Lower leg skin (tissue), 3 donors: ENCODE data around the gene EVL.
"Not testable (repeated sequence)": the region's sequence is repeated elsewhere in the genome, so short reads cannot be mapped to it uniquely, and the experiment has no call there.

Source experiments
- POLR2A ChIP-seq, 2 donors: fragments of 450-650 bp; IDR thresholded peaks; one replicate each; pipeline ENCODE4 v1.6.1; 2016 to 2017; ENCODE audit warnings: antibody characterized with exemption in 2 of 2, mild to moderate bottlenecking in 1 of 2, moderate library complexity in 1 of 2
- TF ChIP-seq, protein P1 (sequence below), 3 donors: fragments of 450-650 bp; IDR thresholded peaks; one replicate each; pipeline ENCODE4 v1.5.1; 2016; ENCODE audit warnings: antibody characterized with exemption in 3 of 3, mild to moderate bottlenecking in 3 of 3, moderate library complexity in 2 of 3

DNA sequence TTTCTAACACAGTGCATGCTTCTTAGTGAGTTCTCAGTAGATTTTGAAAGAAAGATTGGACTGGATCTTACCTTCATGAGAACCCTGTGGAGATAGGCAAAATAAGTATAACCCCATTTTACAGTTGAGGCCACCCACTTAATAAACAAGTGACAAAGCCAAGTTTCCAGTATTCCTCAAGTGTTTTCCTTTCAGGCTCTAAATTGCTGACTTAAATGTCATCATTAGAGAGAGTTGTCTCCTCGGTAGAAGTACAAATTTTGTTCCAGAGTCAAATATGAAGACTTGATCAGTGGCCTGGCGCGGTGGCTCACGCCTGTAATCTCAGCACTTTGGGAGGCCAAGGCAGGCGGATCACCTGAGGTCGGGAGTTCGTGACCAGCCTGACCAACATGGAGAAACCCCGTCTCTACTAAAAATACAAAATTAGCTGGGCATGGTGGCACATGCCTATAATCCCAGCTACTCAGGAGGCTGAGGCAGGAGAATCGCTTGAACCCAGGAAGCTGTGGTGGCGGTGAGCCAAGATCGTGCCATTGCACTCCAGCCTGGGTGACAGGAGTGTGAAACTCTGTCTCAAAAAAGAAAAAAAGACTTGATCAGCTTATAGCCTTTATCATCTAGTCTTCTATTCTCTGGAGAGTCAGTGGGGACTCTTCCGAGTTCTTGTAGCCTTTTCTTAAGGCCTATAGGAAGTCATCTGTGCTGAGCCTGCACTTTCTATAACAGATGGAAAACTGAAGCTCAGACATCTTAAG, 708 bp upstream of the EVL start:
- TF ChIP-seq, protein P1, sequence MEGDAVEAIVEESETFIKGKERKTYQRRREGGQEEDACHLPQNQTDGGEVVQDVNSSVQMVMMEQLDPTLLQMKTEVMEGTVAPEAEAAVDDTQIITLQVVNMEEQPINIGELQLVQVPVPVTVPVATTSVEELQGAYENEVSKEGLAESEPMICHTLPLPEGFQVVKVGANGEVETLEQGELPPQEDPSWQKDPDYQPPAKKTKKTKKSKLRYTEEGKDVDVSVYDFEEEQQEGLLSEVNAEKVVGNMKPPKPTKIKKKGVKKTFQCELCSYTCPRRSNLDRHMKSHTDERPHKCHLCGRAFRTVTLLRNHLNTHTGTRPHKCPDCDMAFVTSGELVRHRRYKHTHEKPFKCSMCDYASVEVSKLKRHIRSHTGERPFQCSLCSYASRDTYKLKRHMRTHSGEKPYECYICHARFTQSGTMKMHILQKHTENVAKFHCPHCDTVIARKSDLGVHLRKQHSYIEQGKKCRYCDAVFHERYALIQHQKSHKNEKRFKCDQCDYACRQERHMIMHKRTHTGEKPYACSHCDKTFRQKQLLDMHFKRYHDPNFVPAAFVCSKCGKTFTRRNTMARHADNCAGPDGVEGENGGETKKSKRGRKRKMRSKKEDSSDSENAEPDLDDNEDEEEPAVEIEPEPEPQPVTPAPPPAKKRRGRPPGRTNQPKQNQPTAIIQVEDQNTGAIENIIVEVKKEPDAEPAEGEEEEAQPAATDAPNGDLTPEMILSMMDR (IDR thresholded peaks at IDR 0.05), result not testable (repeated sequence)
- TF ChIP-seq POLR2A (IDR thresholded peaks at IDR 0.05), result not testable (repeated sequence)
